DOHH2 (cell line): ENCODE measurements around the gene RTRAF.

Source experiments
- H3F3A ChIP-seq: fragments of 200-600 bp; sonication (generic), shearing (Covaris generic); 2 replicates; pipeline ENCODE4 v1.6.0; 2016; ENCODE audit warnings: antibody characterized with exemption, mild to moderate bottlenecking; ENCODE audit not compliant: control insufficient read depth, insufficient read depth
- H3K27ac ChIP-seq: fragments of 200-600 bp; sonication (generic); 2 replicates; pipeline ENCODE4 v1.5.1; 2014; ENCODE audit warnings: low read depth, mild to moderate bottlenecking, low read length, moderate library complexity
- H3K27me3 ChIP-seq: fragments of 200-600 bp; sonication (generic); 2 replicates; pipeline ENCODE4 v1.6.1; 2014; ENCODE audit warnings: mild to moderate bottlenecking, low read length, mixed read lengths; ENCODE audit not compliant: control insufficient read depth
- H3K36me3 ChIP-seq: fragments of 200-600 bp; sonication (generic); 2 replicates; pipeline ENCODE4 v1.6.1; 2014; ENCODE audit warnings: mild to moderate bottlenecking, low read length, moderate library complexity, mixed read lengths; ENCODE audit not compliant: control insufficient read depth
- H3K4me1 ChIP-seq: fragments of 200-600 bp; sonication (generic); 2 replicates; pipeline ENCODE4 v1.6.1; 2014; ENCODE audit warnings: mild to moderate bottlenecking, low read length, mixed read lengths; ENCODE audit not compliant: control insufficient read depth
- H3K4me2 ChIP-seq: fragments of 200-600 bp; sonication (generic); 2 replicates; pipeline ENCODE4 v1.6.0; 2014; ENCODE audit warnings: mild to moderate bottlenecking, low read length, moderate library complexity
- H3K4me3 ChIP-seq: fragments of 200-600 bp; sonication (generic); 2 replicates; pipeline ENCODE4 v1.5.1; 2014; ENCODE audit warnings: mild to moderate bottlenecking, low read length, mixed read lengths
- H3K79me2 ChIP-seq: fragments of 200-600 bp; sonication (generic); 2 replicates; pipeline ENCODE4 v1.6.1; 2014; ENCODE audit warnings: mild to moderate bottlenecking, low read length, mixed read lengths; ENCODE audit not compliant: control insufficient read depth
- H3K9me2 ChIP-seq: fragments of 200-600 bp; sonication (generic); replicated peaks from 2 replicates; pipeline ENCODE4 v1.6.1; 2014; ENCODE audit warnings: mild to moderate bottlenecking, low read length, mixed read lengths; ENCODE audit not compliant: control insufficient read depth
- H3K9me3 ChIP-seq: fragments of 200-600 bp; sonication (generic); 2 replicates; pipeline ENCODE4 v1.6.1; 2014; ENCODE audit warnings: antibody characterized with exemption, low read length, mixed read lengths; ENCODE audit not compliant: control insufficient read depth, insufficient read depth
- H4K20me1 ChIP-seq: fragments of 200-600 bp; sonication (generic); 2 replicates; pipeline ENCODE4 v1.6.0; 2014; ENCODE audit warnings: low read depth, mild to moderate bottlenecking, antibody characterized with exemption, low read length, moderate library complexity; ENCODE audit not compliant: control insufficient read depth, insufficient read depth
- EZH2phosphoT487 ChIP-seq: fragments of 200-600 bp; sonication (generic); IDR thresholded peaks from 2 replicates; pipeline ENCODE4 v1.6.1; 2017; ENCODE audit warnings: borderline replicate concordance, mild to moderate bottlenecking, antibody characterized with exemption, low read length, moderate library complexity, mixed read lengths
- TF ChIP-seq, protein P1 (sequence below): fragments of 200-600 bp; sonication (generic); IDR thresholded peaks from one replicate; pipeline ENCODE4 v1.5.1; 2014; ENCODE audit warnings: antibody characterized with exemption, mild to moderate bottlenecking, low read depth, low read length; ENCODE audit not compliant: poor library complexity, severe bottlenecking

Gene RTRAF

GRCh38 chr14:51950007-51950406 is 39.3 kb upstream of the RTRAF start:
- Histone ChIP-seq H3K27ac (no peak overlapping the region), H3K9me2 (no peaks in the 10 kb centered on the region), H3K27me3 (no peaks in the 10 kb centered on the region), H3K4me3 (no peak overlapping the region), H3K4me1 (no peaks in the 10 kb centered on the region), H3F3A (no peaks in the 10 kb centered on the region), H3K36me3 (no peaks in the 10 kb centered on the region), H4K20me1 (no peaks in the 10 kb centered on the region), H3K4me2 (no peak overlapping the region), H3K9me3 (no peaks in the 10 kb centered on the region), H3K79me2 (no peaks in the 10 kb centered on the region)
- TF ChIP-seq EZH2phosphoT487: no peak
- TF ChIP-seq, protein P1, sequence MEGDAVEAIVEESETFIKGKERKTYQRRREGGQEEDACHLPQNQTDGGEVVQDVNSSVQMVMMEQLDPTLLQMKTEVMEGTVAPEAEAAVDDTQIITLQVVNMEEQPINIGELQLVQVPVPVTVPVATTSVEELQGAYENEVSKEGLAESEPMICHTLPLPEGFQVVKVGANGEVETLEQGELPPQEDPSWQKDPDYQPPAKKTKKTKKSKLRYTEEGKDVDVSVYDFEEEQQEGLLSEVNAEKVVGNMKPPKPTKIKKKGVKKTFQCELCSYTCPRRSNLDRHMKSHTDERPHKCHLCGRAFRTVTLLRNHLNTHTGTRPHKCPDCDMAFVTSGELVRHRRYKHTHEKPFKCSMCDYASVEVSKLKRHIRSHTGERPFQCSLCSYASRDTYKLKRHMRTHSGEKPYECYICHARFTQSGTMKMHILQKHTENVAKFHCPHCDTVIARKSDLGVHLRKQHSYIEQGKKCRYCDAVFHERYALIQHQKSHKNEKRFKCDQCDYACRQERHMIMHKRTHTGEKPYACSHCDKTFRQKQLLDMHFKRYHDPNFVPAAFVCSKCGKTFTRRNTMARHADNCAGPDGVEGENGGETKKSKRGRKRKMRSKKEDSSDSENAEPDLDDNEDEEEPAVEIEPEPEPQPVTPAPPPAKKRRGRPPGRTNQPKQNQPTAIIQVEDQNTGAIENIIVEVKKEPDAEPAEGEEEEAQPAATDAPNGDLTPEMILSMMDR: no peak

DNA sequence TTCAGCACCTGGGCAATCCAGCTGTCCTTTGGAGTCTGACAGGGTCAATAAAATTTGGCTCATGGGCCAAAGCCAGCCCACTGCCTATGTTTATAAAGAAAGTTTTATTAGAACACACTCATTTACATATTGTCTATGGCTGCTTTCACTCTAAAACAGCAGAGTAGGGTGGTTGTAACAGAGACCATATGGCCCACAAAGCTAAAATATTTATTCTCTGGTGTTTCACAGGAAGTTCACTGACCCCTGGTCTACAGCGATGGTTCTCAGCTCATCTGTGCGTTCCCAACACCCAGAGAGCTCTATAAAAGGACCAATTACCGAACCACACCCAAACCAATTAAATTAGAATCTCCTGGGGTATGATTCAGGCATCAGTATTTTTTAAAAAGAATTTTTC is 37.7 kb upstream of the RTRAF start:
- Histone ChIP-seq H3K4me3 (no peak overlapping the region), H4K20me1 (no peaks in the 10 kb centered on the region), H3K4me1 (no peaks in the 10 kb centered on the region), H3K9me3 (no peaks in the 10 kb centered on the region), H3K79me2 (no peaks in the 10 kb centered on the region), H3K36me3 (no peaks in the 10 kb centered on the region), H3K27me3 (no peaks in the 10 kb centered on the region), H3F3A (no peaks in the 10 kb centered on the region), H3K4me2 (no peak overlapping the region), H3K9me2 (no peaks in the 10 kb centered on the region), H3K27ac (no peak overlapping the region)
- TF ChIP-seq, protein P1: no peak

DNA sequence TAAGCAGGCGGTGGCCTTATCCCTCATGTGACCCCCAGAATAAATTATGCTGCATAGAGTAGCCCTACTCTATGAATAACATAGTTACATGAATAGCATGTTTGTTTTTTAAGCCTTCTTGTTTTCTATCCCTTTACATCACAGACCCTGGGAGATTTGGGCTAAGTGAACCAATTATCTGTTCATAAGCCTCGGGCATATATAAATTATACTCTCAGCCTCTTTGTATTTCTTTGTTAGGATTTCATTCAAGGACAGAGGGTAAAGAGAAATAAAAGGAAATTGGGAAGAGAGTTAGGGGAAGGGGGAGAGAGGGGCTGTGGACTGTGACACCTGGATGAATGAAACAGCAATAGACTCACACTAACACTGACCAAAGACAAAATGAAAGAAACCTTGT is 35.3 kb upstream of the RTRAF start:
- H3K9me2 ChIP-seq: no peaks in the 10 kb centered on the region
- H3K27me3 ChIP-seq: no peaks in the 10 kb centered on the region
- no peaks in the 10 kb centered on the region for H3K4me1 ChIP-seq
- no peaks in the 10 kb centered on the region for H3K79me2 ChIP-seq
- H4K20me1 ChIP-seq: no peaks in the 10 kb centered on the region
- no peak overlapping the region for H3K4me3 ChIP-seq
- H3F3A ChIP-seq: no peaks in the 10 kb centered on the region
- H3K9me3 ChIP-seq: no peaks in the 10 kb centered on the region
- no peaks in the 10 kb centered on the region for H3K36me3 ChIP-seq
- no peak overlapping the region for H3K4me2 ChIP-seq
- no peak overlapping the region for H3K27ac ChIP-seq
- TF ChIP-seq EZH2phosphoT487: no peak
- TF ChIP-seq, protein P1: no peak

GRCh38 chr14:51954657-51955056 is 34.7 kb upstream of the RTRAF start:
- no peak overlapping the region for H3K27ac ChIP-seq
- no peaks in the 10 kb centered on the region for H3K9me2 ChIP-seq
- no peaks in the 10 kb centered on the region for H3K27me3 ChIP-seq
- no peak overlapping the region for H3K4me2 ChIP-seq
- H3K79me2 ChIP-seq: no peaks in the 10 kb centered on the region
- H3K36me3 ChIP-seq: no peaks in the 10 kb centered on the region
- no peaks in the 10 kb centered on the region for H3K9me3 ChIP-seq
- no peak for TF ChIP-seq EZH2phosphoT487
- TF ChIP-seq, protein P1: no peak
- no peaks in the 10 kb centered on the region for H4K20me1 ChIP-seq
- H3K4me3 ChIP-seq: no peak overlapping the region
- H3K4me1 ChIP-seq: no peaks in the 10 kb centered on the region
- no peaks in the 10 kb centered on the region for H3F3A ChIP-seq
